Effector memory CD4-positive, alpha-beta T cell (primary cell): ENCODE data around the gene TLCD1.

Experiments used
- DNase-seq, 3 donors: peaks; one replicate each; pipeline ENCODE4 v3.0.0-alpha.2; 2020
- H3K27ac ChIP-seq: 2 replicates; pipeline ENCODE4 v1.7.0; 2013; ENCODE audit warnings: mild to moderate bottlenecking, low read length, moderate library complexity; ENCODE audit not compliant: insufficient read depth, poor library complexity, severe bottlenecking
- H3K27me3 ChIP-seq: replicated peaks from 2 replicates; pipeline ENCODE4 v1.7.0; 2013; ENCODE audit warnings: mild to moderate bottlenecking, low read length; ENCODE audit not compliant: insufficient read depth, control insufficient read depth, poor library complexity, severe bottlenecking
- H3K36me3 ChIP-seq: 2 replicates; pipeline ENCODE4 v1.7.0; 2013; ENCODE audit warnings: mild to moderate bottlenecking, low read length, moderate library complexity; ENCODE audit not compliant: control insufficient read depth, insufficient read depth
- H3K4me1 ChIP-seq: 2 replicates; pipeline ENCODE4 v1.7.0; 2013; ENCODE audit warnings: low read length, mild to moderate bottlenecking; ENCODE audit not compliant: control insufficient read depth, insufficient read depth, poor library complexity, severe bottlenecking
- H3K4me3 ChIP-seq: 2 replicates; pipeline ENCODE4 v1.7.0; 2013; ENCODE audit warnings: low read length, low read depth, mild to moderate bottlenecking; ENCODE audit not compliant: insufficient read depth, poor library complexity, severe bottlenecking
- H3K9me3 ChIP-seq: 2 replicates; pipeline ENCODE4 v1.7.0; 2013; ENCODE audit warnings: mild to moderate bottlenecking, low read length, moderate library complexity; ENCODE audit not compliant: control insufficient read depth

Gene TLCD1

GRCh38 chr17:28720247-28720996, 5.6 kb downstream of the TLCD1 start:
- DNase-seq, result peak in 1 of 3 donors; percentile 26
- H3K4me3 ChIP-seq, result peak overlapping the region; percentile 81
- peaks cover 29% of the 10 kb centered on the region for H3K36me3 ChIP-seq
- peaks cover 4% of the 10 kb centered on the region for H3K27me3 ChIP-seq
- H3K9me3 ChIP-seq, result no peaks in the 10 kb centered on the region
- H3K4me1 ChIP-seq, result peaks cover 33% of the 10 kb centered on the region
- H3K27ac ChIP-seq, result peak overlapping the region; percentile 89

- H3K4me1 ChIP-seq, result peaks cover 30% of the 10 kb centered on the region
- no peaks in the 10 kb centered on the region for H3K9me3 ChIP-seq
- peak overlapping the region; percentile 81 for H3K4me3 ChIP-seq
- peaks cover 4% of the 10 kb centered on the region for H3K27me3 ChIP-seq
- DNase-seq, result no peak
- peaks cover 20% of the 10 kb centered on the region for H3K36me3 ChIP-seq
- H3K27ac ChIP-seq, result peak overlapping the region; percentile 89
Observed at GRCh38 chr17:28719021-28719433, 7.0 kb downstream of the TLCD1 start.

GRCh38 chr17:28718333-28719020, 7.6 kb downstream of the TLCD1 start:
- Histone ChIP-seq H3K27ac (no peak overlapping the region), H3K4me3 (no peak overlapping the region), H3K36me3 (peaks cover 14% of the 10 kb centered on the region), H3K9me3 (no peaks in the 10 kb centered on the region), H3K4me1 (peaks cover 30% of the 10 kb centered on the region), H3K27me3 (peaks cover 4% of the 10 kb centered on the region)
- no peak for DNase-seq

GRCh38 chr17:28717578-28718332, 8.3 kb downstream of the TLCD1 start, which contains the start of gene RAB34:
Gene RAB34, minus strand, starts transcription at chr17:28717868. Its CDS starts 602 bp downstream, at chr17:28717266.
- Histone ChIP-seq H3K27me3 (peaks cover 4% of the 10 kb centered on the region), H3K9me3 (no peaks in the 10 kb centered on the region), H3K4me3 (no peak within 1 kb of the TSS), H3K27ac (no peak within 1 kb of the TSS), H3K36me3 (peaks cover 7% of the 10 kb centered on the region), H3K4me1 (peaks cover 30% of the 10 kb centered on the region)
- DNase-seq, result no peak

- H3K36me3 ChIP-seq, result no peaks in the 10 kb centered on the region
- no peaks in the 10 kb centered on the region for H3K9me3 ChIP-seq
- H3K4me1 ChIP-seq, result peaks cover 27% of the 10 kb centered on the region
- no peak overlapping the region for H3K27ac ChIP-seq
- DNase-seq, result no peak
- peaks cover 4% of the 10 kb centered on the region for H3K27me3 ChIP-seq
- no peak overlapping the region for H3K4me3 ChIP-seq
Observed at GRCh38 chr17:28716740-28717577, 9.1 kb downstream of the TLCD1 start.

GRCh38 chr17:28715217-28715616, 10.8 kb downstream of the TLCD1 start:
- Histone ChIP-seq H3K4me3 (no peak overlapping the region), H3K27me3 (peaks cover 4% of the 10 kb centered on the region), H3K9me3 (no peaks in the 10 kb centered on the region), H3K27ac (no peak overlapping the region), H3K4me1 (peaks cover 26% of the 10 kb centered on the region), H3K36me3 (no peaks in the 10 kb centered on the region)
- DNase-seq, result no peak

GRCh38 chr17:28714281-28714680, 11.8 kb downstream of the TLCD1 start:
- no peak overlapping the region for H3K4me3 ChIP-seq
- no peak overlapping the region for H3K27ac ChIP-seq
- DNase-seq, result no peak
- H3K9me3 ChIP-seq, result no peaks in the 10 kb centered on the region
- H3K27me3 ChIP-seq, result peaks cover 4% of the 10 kb centered on the region
- H3K4me1 ChIP-seq, result peaks cover 21% of the 10 kb centered on the region
- H3K36me3 ChIP-seq, result no peaks in the 10 kb centered on the region

- Histone ChIP-seq H3K36me3 (no peaks in the 10 kb centered on the region), H3K27ac (no peak overlapping the region), H3K9me3 (no peaks in the 10 kb centered on the region), H3K27me3 (peaks cover 4% of the 10 kb centered on the region), H3K4me3 (no peak overlapping the region), H3K4me1 (peaks cover 18% of the 10 kb centered on the region)
- DNase-seq, result no peak
Observed at GRCh38 chr17:28712705-28713415, 13.2 kb downstream of the TLCD1 start.
